ENCODE data around the gene ZNF154.
A peak's percentile ranks its signal among the peaks of the same experiment; 100 is the strongest.

ZNF154 gene

DNA sequence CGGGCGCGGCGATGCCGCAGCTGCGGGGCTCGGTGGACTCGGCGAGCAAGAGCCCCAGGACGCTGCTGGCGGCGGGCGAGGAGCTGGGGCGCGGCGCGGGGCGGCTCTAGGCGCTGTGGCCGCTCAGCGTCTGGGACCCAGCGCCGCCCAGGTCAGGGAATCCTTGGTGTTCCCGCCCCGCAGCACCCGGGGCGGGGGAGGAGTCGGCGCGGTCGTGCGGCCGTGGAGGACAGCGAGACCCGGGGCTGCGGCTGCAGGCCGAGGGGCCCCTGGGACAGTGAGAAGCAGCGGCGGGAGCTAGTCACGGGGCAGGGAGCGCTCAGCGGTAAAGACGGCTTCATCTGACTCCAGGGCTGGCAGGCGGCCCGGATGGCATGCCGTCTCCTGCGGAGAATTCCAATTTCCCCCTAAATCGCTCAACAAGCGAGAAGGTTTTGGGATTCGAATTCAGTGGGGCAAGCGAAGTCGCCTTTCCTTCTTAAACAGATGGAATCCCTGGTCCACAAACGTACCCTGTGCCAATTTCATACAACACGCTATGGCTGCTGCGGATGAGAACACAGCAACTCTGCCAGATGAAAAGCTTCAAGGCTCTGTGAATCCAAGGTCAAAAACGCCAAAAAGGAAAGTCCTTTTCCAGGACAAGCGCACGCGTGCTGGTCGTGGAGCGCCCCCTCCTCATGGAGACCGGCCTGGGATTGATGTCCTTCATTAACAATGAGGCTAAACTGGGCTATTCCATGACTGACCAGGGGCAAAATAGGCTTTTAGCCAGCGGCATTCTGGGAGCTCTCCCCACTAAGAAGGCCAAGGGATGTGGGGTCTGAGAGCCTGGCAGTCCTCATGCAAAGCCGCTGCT, 44.5 kb downstream of the ZNF154 start:
- Mint-ChIP-seq H3K4me1 (peaks cover 4 to 14% of the 10 kb centered on the region in 2 donors), H3K36me3 (no peaks in the 10 kb centered on the region), H3K9me3 (no peaks in the 10 kb centered on the region), H3K27ac (no peak overlapping the region), H3K27me3 (peaks cover 39 to 61% of the 10 kb centered on the region in 2 donors), H3K4me3 (peak overlapping the region; percentile 84 to 90)
- DNase-seq (peak; percentile 5), ATAC-seq (replicated peaks) (peak; percentile 78 to 85)

DNA sequence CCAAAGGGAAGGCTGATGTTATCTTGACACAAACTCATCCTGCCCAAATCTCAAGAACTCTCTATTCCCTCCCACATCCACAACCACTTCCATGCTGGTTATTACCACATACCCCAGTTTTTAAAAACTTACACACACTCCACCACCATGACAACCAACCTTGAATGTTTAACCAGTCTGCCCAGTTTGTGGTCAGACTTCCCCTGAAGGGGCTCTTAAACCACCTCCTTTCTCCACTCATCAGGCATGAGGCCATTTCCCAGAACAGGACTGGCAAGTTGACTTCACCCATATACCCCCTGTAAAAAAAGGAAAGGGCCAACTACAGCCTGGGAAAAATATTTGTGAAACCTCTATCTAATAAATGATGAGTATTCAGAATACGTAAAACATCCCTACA, 52.7 kb downstream of the ZNF154 start:
- DNase-seq (no peak), ATAC-seq (replicated peaks) (no peak)
- peaks cover 6 to 14% of the 10 kb centered on the region in 2 donors for H3K36me3 Mint-ChIP-seq
- peaks cover 15 to 24% of the 10 kb centered on the region in 2 donors for H3K9me3 Mint-ChIP-seq
- H3K4me3 Mint-ChIP-seq, result no peak overlapping the region
- peaks cover 60 to 76% of the 10 kb centered on the region in 2 donors for H3K27me3 Mint-ChIP-seq
- H3K4me1 Mint-ChIP-seq, result peaks cover 4 to 6% of the 10 kb centered on the region in 2 donors
- H3K27ac Mint-ChIP-seq, result no peak overlapping the region

DNA sequence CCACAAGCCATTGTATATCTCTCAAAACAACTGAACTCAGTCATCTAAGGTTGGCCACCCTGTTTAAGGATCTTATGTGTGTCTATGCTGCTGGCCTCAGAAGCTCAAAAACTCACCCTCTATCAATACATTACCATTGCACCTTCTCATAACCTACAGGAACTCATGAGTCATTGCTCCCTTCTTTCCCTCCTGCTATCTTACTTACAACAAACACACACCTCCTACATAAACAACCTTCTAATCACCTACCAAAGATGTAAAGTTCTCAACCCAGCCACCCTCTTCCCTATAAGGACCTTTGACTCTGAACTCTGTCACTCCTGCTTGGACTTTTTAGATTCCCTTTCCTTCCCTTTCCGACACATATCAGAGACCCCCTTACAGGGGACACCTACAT, 53.6 kb downstream of the ZNF154 start:
- peaks cover 5 to 9% of the 10 kb centered on the region in 2 donors for H3K4me1 Mint-ChIP-seq
- no peak for DNase-seq
- H3K4me3 Mint-ChIP-seq, result no peak overlapping the region
- peaks cover 16 to 24% of the 10 kb centered on the region in 2 donors for H3K9me3 Mint-ChIP-seq
- peaks cover 55 to 69% of the 10 kb centered on the region in 2 donors for H3K27me3 Mint-ChIP-seq
- no peak overlapping the region for H3K27ac Mint-ChIP-seq
- no peak for ATAC-seq (replicated peaks)
- peaks cover 6 to 15% of the 10 kb centered on the region in 2 donors for H3K36me3 Mint-ChIP-seq

GRCh38 chr19:57653689-57654088, 55.3 kb downstream of the ZNF154 start:
- H3K27me3 Mint-ChIP-seq, result peaks cover 48 to 58% of the 10 kb centered on the region in 2 donors

GRCh38 chr19:57651654-57651996, 57.4 kb downstream of the ZNF154 start:
- peaks cover 43 to 50% of the 10 kb centered on the region in 2 donors for H3K27me3 Mint-ChIP-seq
- DNase-seq, result no peak
- H3K4me1 Mint-ChIP-seq, result peaks cover 5 to 9% of the 10 kb centered on the region in 2 donors
- peak overlapping the region in 1 of 2 donors; percentile 38 for H3K4me3 Mint-ChIP-seq
- H3K27ac Mint-ChIP-seq, result peak overlapping the region; percentile 28
- peaks cover 6 to 15% of the 10 kb centered on the region in 2 donors for H3K36me3 Mint-ChIP-seq
- peaks cover 16 to 25% of the 10 kb centered on the region in 2 donors for H3K9me3 Mint-ChIP-seq
- no peak for ATAC-seq (replicated peaks)

More at GRCh38 chr19:57653689-57654088, 55.3 kb downstream of the ZNF154 start:
- Mint-ChIP-seq H3K9me3 (peaks cover 16 to 24% of the 10 kb centered on the region in 2 donors), H3K4me3 (no peak overlapping the region), H3K4me1 (peaks cover 5 to 9% of the 10 kb centered on the region in 2 donors), H3K36me3 (peaks cover 6 to 15% of the 10 kb centered on the region in 2 donors), H3K27ac (no peak overlapping the region)
- DNase-seq, result no peak
- ATAC-seq (replicated peaks), result no peak

GRCh38 chr19:57648331-57649003, 60.5 kb downstream of the ZNF154 start:
- Mint-ChIP-seq H3K9me3 (peaks cover 5 to 9% of the 10 kb centered on the region in 2 donors), H3K4me1 (peaks cover 5 to 9% of the 10 kb centered on the region in 2 donors), H3K4me3 (no peak overlapping the region), H3K27me3 (peaks cover 17 to 21% of the 10 kb centered on the region in 2 donors), H3K27ac (no peak overlapping the region), H3K36me3 (peaks cover 4 to 15% of the 10 kb centered on the region in 2 donors)
- no peak for DNase-seq
- ATAC-seq (replicated peaks), result no peak
